ENCODE results near the gene RAB30.
"Not testable (repeated sequence)": the region's sequence is repeated elsewhere in the genome, so short reads cannot be mapped to it uniquely, and the experiment has no call there.

RAB30 gene

GRCh38 chr11:83035070-83035854, 36.4 kb downstream of the RAB30 start:
- no peak for DNase-seq

- DNase-seq, result no peak
These were observed 37.1 kb downstream of the RAB30 start for GRCh38 chr11:83034673-83035014.

- DNase-seq, result no peak
These were observed 37.6 kb downstream of the RAB30 start for GRCh38 chr11:83033972-83034672.

- no peak for DNase-seq
These were observed 38.3 kb downstream of the RAB30 start for GRCh38 chr11:83033371-83033770.

- no peak for DNase-seq
These were observed 40.6 kb downstream of the RAB30 start for GRCh38 chr11:83031127-83031526.

GRCh38 chr11:83027794-83028193, 43.9 kb downstream of the RAB30 start:
- DNase-seq, result no peak

- DNase-seq, result no peak
These were observed 44.4 kb downstream of the RAB30 start for GRCh38 chr11:83027289-83027688.

- DNase-seq, result no peak
These were observed 45.5 kb downstream of the RAB30 start for GRCh38 chr11:83026229-83026628.

GRCh38 chr11:83025267-83025704, 46.4 kb downstream of the RAB30 start:
- DNase-seq, result no peak

GRCh38 chr11:83024270-83024854, 47.3 kb downstream of the RAB30 start:
- no peak for DNase-seq

- DNase-seq, result no peak
These were observed 48.3 kb downstream of the RAB30 start for GRCh38 chr11:83023410-83023809.

GRCh38 chr11:83021780-83022125, 49.9 kb downstream of the RAB30 start:
- DNase-seq, result no peak

- no peak for DNase-seq
These were observed 50.5 kb downstream of the RAB30 start for GRCh38 chr11:83020942-83021779.

- no peak for DNase-seq
These were observed 51.7 kb downstream of the RAB30 start for GRCh38 chr11:83019888-83020579.

GRCh38 chr11:83014951-83015350, 56.7 kb downstream of the RAB30 start:
- no peak for DNase-seq

- DNase-seq, result no peak
These were observed 59.3 kb downstream of the RAB30 start for GRCh38 chr11:83012168-83013067.

GRCh38 chr11:83011333-83012167, 60.1 kb downstream of the RAB30 start:
- DNase-seq, result no peak

GRCh38 chr11:83009999-83010398, 61.7 kb downstream of the RAB30 start:
- no peak for DNase-seq

- DNase-seq, result not testable (repeated sequence)
These were observed 62.6 kb downstream of the RAB30 start for GRCh38 chr11:83009136-83009535.

GRCh38 chr11:83008581-83008923, 63.1 kb downstream of the RAB30 start:
- no peak for DNase-seq

All from activated CD4-positive, CD25-positive, alpha-beta regulatory T cell (primary cell).